ENCODE data around the gene LARGE1.
"Not testable (repeated sequence)": the region's sequence is repeated elsewhere in the genome, so short reads cannot be mapped to it uniquely, and the experiment has no call there.

The LARGE1 gene

GRCh38 chr22:33400061-33400840, 520.0 kb downstream of the LARGE1 start:
- no peak for DNase-seq

GRCh38 chr22:33397381-33397907, 522.8 kb downstream of the LARGE1 start:
- no peak for DNase-seq

GRCh38 chr22:33393432-33393831, 526.8 kb downstream of the LARGE1 start:
- DNase-seq, result no peak

- DNase-seq, result no peak
Measured at GRCh38 chr22:33391298-33391697, 529.0 kb downstream of the LARGE1 start.

- DNase-seq, result no peak
Measured at GRCh38 chr22:33389936-33390335, 530.3 kb downstream of the LARGE1 start.

GRCh38 chr22:33386270-33386669, 534.0 kb downstream of the LARGE1 start:
- DNase-seq, result no peak

GRCh38 chr22:33385611-33386010, 534.7 kb downstream of the LARGE1 start:
- DNase-seq, result no peak

GRCh38 chr22:33382436-33382835, 537.8 kb downstream of the LARGE1 start:
- no peak for DNase-seq

GRCh38 chr22:33381531-33382406, 538.5 kb downstream of the LARGE1 start:
- DNase-seq, result no peak

- DNase-seq, result no peak
Measured at GRCh38 chr22:33380789-33381530, 539.3 kb downstream of the LARGE1 start.

GRCh38 chr22:33379836-33380235, 540.4 kb downstream of the LARGE1 start:
- no peak for DNase-seq

GRCh38 chr22:33372875-33373274, 547.4 kb downstream of the LARGE1 start:
- DNase-seq, result no peak

GRCh38 chr22:33363256-33363655, 557.0 kb downstream of the LARGE1 start:
- not testable (repeated sequence) for DNase-seq

- no peak for DNase-seq
Measured at GRCh38 chr22:33362702-33363101, 557.6 kb downstream of the LARGE1 start.

GRCh38 chr22:33361581-33361980, 558.7 kb downstream of the LARGE1 start:
- no peak for DNase-seq

- DNase-seq, result no peak
Measured at GRCh38 chr22:33357981-33358399, 562.3 kb downstream of the LARGE1 start.

GRCh38 chr22:33354928-33355327, 565.3 kb downstream of the LARGE1 start:
- no peak for DNase-seq

GRCh38 chr22:33353502-33353901, 566.8 kb downstream of the LARGE1 start:
- DNase-seq, result no peak

- no peak for DNase-seq
Measured at GRCh38 chr22:33352768-33353167, 567.5 kb downstream of the LARGE1 start.

GRCh38 chr22:33350961-33351360, 569.3 kb downstream of the LARGE1 start:
- no peak for DNase-seq

- DNase-seq, result no peak
Measured at GRCh38 chr22:33350491-33350890, 569.8 kb downstream of the LARGE1 start.

- no peak for DNase-seq
Measured at GRCh38 chr22:33347002-33347401, 573.3 kb downstream of the LARGE1 start.

- DNase-seq, result no peak
Measured at GRCh38 chr22:33341611-33342010, 578.7 kb downstream of the LARGE1 start.
